Measurements from ENCODE around the gene ZNF580. TPM values are rescaled to one million over a fixed set of nuclear protein-coding genes. Genes with fewer than 3 reads are reported as not detected.

ZNF580 gene
- total RNA-seq, 2 donors from 2014 or later, result 46.1 to 47.8 TPM

DNA sequence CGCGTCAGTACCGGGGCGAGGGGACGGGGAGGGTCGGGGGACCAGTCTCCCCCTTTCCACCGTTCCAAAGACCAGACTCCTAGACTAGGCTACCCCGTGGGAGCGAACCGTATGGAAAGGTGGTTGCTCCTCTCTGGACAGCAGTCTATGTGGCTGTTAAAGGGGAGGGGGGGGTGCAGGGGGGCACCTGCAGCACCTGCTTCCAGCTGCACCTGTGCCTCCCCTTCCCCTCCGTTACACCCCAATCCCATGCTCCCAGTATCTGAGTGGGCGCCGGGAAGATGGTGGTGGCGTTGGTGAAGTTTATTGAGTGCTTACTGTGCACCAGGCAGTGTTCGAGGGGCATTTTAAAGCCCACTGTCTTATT is 40.2 kb upstream of the ZNF580 start:
- peaks cover 8 to 17% of the 10 kb centered on the region in 2 donors for H3K36me3 Mint-ChIP-seq (ENCODE audit: insufficient read depth in 2 of 2)
- ATAC-seq (replicated peaks in 1 of 2) (no peak), DNase-seq (no peak)
- H3K9me3 Mint-ChIP-seq, result peaks cover 0 to 1% of the 10 kb centered on the region in 2 donors
- H3K27me3 Mint-ChIP-seq (ENCODE audit: low read depth), result no peaks in the 10 kb centered on the region
- H3K4me1 Mint-ChIP-seq (ENCODE audit: low read depth), result peaks cover 40% of the 10 kb centered on the region
- H3K4me3 Mint-ChIP-seq, result peak overlapping the region; percentile 89 to 97
- H3K27ac Mint-ChIP-seq, result peak overlapping the region; percentile 97

DNA sequence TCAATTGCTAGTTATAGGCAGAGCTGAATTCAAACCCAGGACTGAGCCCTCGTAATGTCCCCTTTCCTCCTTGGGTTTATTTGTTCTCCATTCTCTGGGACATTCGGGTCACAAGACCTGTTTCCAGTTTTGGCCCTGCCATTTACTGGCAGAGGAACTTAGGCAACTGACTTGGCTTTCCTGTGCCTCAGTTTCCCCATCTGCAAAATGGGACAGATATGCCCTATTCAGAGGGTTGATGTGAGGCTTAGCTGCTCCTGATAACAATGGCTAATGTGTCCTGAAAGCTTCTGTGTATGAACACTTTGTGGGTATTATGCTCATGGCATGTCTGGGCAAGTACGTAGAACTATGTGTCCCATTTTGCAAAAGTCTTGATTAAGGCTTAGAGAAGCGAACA is 39.7 kb upstream of the ZNF580 start:
- peaks cover 9 to 18% of the 10 kb centered on the region in 2 donors for H3K36me3 Mint-ChIP-seq (ENCODE audit: insufficient read depth in 2 of 2)
- peak overlapping the region; percentile 97 for H3K27ac Mint-ChIP-seq
- ATAC-seq (replicated peaks in 1 of 2) (no peak), DNase-seq (no peak)
- H3K27me3 Mint-ChIP-seq (ENCODE audit: low read depth), result no peaks in the 10 kb centered on the region
- H3K9me3 Mint-ChIP-seq, result no peaks in the 10 kb centered on the region
- peak overlapping the region; percentile 89 to 97 for H3K4me3 Mint-ChIP-seq
- H3K4me1 Mint-ChIP-seq (ENCODE audit: low read depth), result peaks cover 43% of the 10 kb centered on the region

- Mint-ChIP-seq H3K4me3 (peak overlapping the region in 1 of 2 donors; percentile 89), H3K27me3 (ENCODE audit: low read depth) (no peaks in the 10 kb centered on the region), H3K36me3 (ENCODE audit: insufficient read depth in 2 of 2) (peaks cover 9 to 13% of the 10 kb centered on the region in 2 donors), H3K27ac (no peak overlapping the region), H3K4me1 (ENCODE audit: low read depth) (peaks cover 55% of the 10 kb centered on the region), H3K9me3 (no peaks in the 10 kb centered on the region)
- DNase-seq (no peak), ATAC-seq (replicated peaks in 1 of 2) (no peak)
Measured at GRCh38 chr19:55602104-55603001, 38.4 kb upstream of the ZNF580 start.

GRCh38 chr19:55603115-55603514 is 37.7 kb upstream of the ZNF580 start:
- Mint-ChIP-seq H3K4me1 (ENCODE audit: low read depth) (peaks cover 60% of the 10 kb centered on the region), H3K27ac (no peak overlapping the region), H3K27me3 (ENCODE audit: low read depth) (no peaks in the 10 kb centered on the region), H3K9me3 (no peaks in the 10 kb centered on the region), H3K4me3 (peak overlapping the region; percentile 50 to 86), H3K36me3 (ENCODE audit: insufficient read depth in 2 of 2) (peaks cover 11 to 13% of the 10 kb centered on the region in 2 donors)
- ATAC-seq (replicated peaks in 1 of 2) (no peak), DNase-seq (no peak)

- no peak for DNase-seq
- H3K4me3 Mint-ChIP-seq, result peak overlapping the region; percentile 50 to 86
- no peaks in the 10 kb centered on the region for H3K9me3 Mint-ChIP-seq
- no peak for ATAC-seq (replicated peaks in 1 of 2)
- no peaks in the 10 kb centered on the region for H3K27me3 Mint-ChIP-seq (ENCODE audit: low read depth)
- H3K27ac Mint-ChIP-seq, result no peak overlapping the region
- peaks cover 55% of the 10 kb centered on the region for H3K4me1 Mint-ChIP-seq (ENCODE audit: low read depth)
- peaks cover 11 to 16% of the 10 kb centered on the region in 2 donors for H3K36me3 Mint-ChIP-seq (ENCODE audit: insufficient read depth in 2 of 2)
Measured at GRCh38 chr19:55603581-55604292, 37.1 kb upstream of the ZNF580 start.

GRCh38 chr19:55605207-55605636 is 35.6 kb upstream of the ZNF580 start:
- Mint-ChIP-seq H3K4me1 (ENCODE audit: low read depth) (peaks cover 51% of the 10 kb centered on the region), H3K4me3 (peak overlapping the region; percentile 86), H3K36me3 (ENCODE audit: insufficient read depth in 2 of 2) (peaks cover 14 to 16% of the 10 kb centered on the region in 2 donors), H3K27ac (peak overlapping the region; percentile 79), H3K9me3 (no peaks in the 10 kb centered on the region), H3K27me3 (ENCODE audit: low read depth) (no peaks in the 10 kb centered on the region)
- DNase-seq, result peak; percentile 99 to 100
- peak; percentile 82 to 85 for ATAC-seq (replicated peaks in 1 of 2)

- Mint-ChIP-seq H3K9me3 (no peaks in the 10 kb centered on the region), H3K4me3 (peak within 1 kb of the TSS; percentile 96), H3K27me3 (ENCODE audit: low read depth) (no peaks in the 10 kb centered on the region), H3K27ac (peak within 1 kb of the TSS; percentile 92), H3K36me3 (ENCODE audit: insufficient read depth in 2 of 2) (peaks cover 16 to 17% of the 10 kb centered on the region in 2 donors), H3K4me1 (ENCODE audit: low read depth) (peaks cover 51% of the 10 kb centered on the region)
- ATAC-seq (replicated peaks in 1 of 2), result peak; percentile 34 to 48
- peak; percentile 77 to 81 for DNase-seq
Measured at GRCh38 chr19:55605637-55606470, 34.9 kb upstream of the ZNF580 start, which contains the start of gene ZNF865. Gene ZNF865, plus strand, starts transcription at chr19:55605647. Its CDS starts 7,972 bp downstream, at chr19:55613619.

- DNase-seq (no peak), ATAC-seq (replicated peaks in 1 of 2) (no peak)
- peak overlapping the region; percentile 92 for H3K27ac Mint-ChIP-seq
- H3K4me3 Mint-ChIP-seq, result peak overlapping the region; percentile 96
- H3K36me3 Mint-ChIP-seq (ENCODE audit: insufficient read depth in 2 of 2), result peaks cover 14 to 16% of the 10 kb centered on the region in 2 donors
- H3K9me3 Mint-ChIP-seq, result no peaks in the 10 kb centered on the region
- H3K27me3 Mint-ChIP-seq (ENCODE audit: low read depth), result no peaks in the 10 kb centered on the region
- peaks cover 50% of the 10 kb centered on the region for H3K4me1 Mint-ChIP-seq (ENCODE audit: low read depth)
Measured at GRCh38 chr19:55606471-55606787, 34.4 kb upstream of the ZNF580 start.

GRCh38 chr19:55606817-55607216 is 34.0 kb upstream of the ZNF580 start:
- H3K27ac Mint-ChIP-seq, result peak overlapping the region; percentile 92
- H3K9me3 Mint-ChIP-seq, result no peaks in the 10 kb centered on the region
- H3K4me3 Mint-ChIP-seq, result peak overlapping the region; percentile 96
- H3K4me1 Mint-ChIP-seq (ENCODE audit: low read depth), result peaks cover 50% of the 10 kb centered on the region
- ATAC-seq (replicated peaks in 1 of 2) (no peak), DNase-seq (no peak)
- peaks cover 14 to 16% of the 10 kb centered on the region in 2 donors for H3K36me3 Mint-ChIP-seq (ENCODE audit: insufficient read depth in 2 of 2)
- H3K27me3 Mint-ChIP-seq (ENCODE audit: low read depth), result no peaks in the 10 kb centered on the region

DNA sequence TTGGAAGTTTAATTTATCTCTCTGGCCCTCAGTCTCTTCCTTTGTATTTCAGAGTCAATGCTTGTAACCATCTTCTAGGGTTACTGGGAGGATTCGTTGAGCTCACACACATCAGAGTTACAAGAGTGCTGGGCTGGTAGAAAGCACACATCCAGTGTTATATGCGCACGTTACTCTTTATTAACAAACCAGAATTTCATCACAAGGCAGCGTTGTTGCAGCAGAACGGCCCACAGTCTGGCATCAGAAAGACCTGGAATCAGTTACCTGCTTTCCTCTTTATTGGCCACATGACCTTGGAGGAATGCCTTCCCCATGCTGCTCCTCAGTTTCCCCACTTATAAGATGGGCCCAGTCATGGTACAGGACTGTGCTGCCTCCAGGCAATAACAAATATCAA is 31.5 kb upstream of the ZNF580 start:
- no peak overlapping the region for H3K4me3 Mint-ChIP-seq
- peaks cover 15 to 16% of the 10 kb centered on the region in 2 donors for H3K36me3 Mint-ChIP-seq (ENCODE audit: insufficient read depth in 2 of 2)
- H3K9me3 Mint-ChIP-seq, result no peaks in the 10 kb centered on the region
- H3K27me3 Mint-ChIP-seq (ENCODE audit: low read depth), result no peaks in the 10 kb centered on the region
- no peak for ATAC-seq (replicated peaks in 1 of 2)
- no peak for DNase-seq
- no peak overlapping the region for H3K27ac Mint-ChIP-seq
- peaks cover 42% of the 10 kb centered on the region for H3K4me1 Mint-ChIP-seq (ENCODE audit: low read depth)

DNA sequence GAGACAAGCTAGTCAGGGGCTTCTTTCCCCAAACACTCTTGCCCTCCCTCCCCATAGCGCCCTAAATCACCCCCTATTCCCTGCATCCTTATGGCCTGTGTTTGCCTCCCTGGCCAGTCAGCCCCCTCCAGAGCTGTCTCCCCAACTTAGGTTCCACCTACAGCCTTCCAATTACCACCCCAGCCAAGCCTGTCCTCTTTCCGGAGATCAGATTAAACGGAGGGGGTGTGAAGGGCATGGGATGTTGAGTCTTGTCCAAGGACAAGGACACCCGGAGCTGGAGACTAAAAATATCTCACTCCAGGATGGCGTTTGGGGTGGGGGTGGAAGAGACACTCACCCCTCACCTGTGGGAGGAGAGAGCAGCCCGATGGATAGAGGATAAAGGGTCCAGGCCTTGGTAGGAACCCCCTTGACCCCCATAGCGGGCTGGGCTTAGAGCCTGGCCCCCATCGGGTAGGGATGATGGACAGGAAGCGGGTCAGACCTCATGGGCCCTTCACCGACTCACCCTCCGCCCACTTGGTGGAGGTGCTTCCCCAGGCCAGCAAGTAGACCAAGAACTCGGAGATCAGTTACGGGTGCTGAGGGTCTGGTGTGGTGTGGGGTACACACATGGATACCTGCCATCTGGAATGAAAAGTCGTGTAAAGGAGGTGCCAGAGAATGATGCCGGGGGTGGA is 29.4 kb upstream of the ZNF580 start:
- peaks cover 28% of the 10 kb centered on the region for H3K4me1 Mint-ChIP-seq (ENCODE audit: low read depth)
- ATAC-seq (replicated peaks in 1 of 2) (no peak), DNase-seq (no peak)
- peak overlapping the region; percentile 9 for H3K27ac Mint-ChIP-seq
- no peak overlapping the region for H3K4me3 Mint-ChIP-seq
- H3K36me3 Mint-ChIP-seq (ENCODE audit: insufficient read depth in 2 of 2), result peaks cover 10 to 12% of the 10 kb centered on the region in 2 donors
- H3K27me3 Mint-ChIP-seq (ENCODE audit: low read depth), result no peaks in the 10 kb centered on the region
- no peaks in the 10 kb centered on the region for H3K9me3 Mint-ChIP-seq

GRCh38 chr19:55611983-55612645 is 28.7 kb upstream of the ZNF580 start:
- DNase-seq (no peak), ATAC-seq (replicated peaks in 1 of 2) (no peak)
- H3K27me3 Mint-ChIP-seq (ENCODE audit: low read depth), result no peaks in the 10 kb centered on the region
- peaks cover 21% of the 10 kb centered on the region for H3K4me1 Mint-ChIP-seq (ENCODE audit: low read depth)
- H3K27ac Mint-ChIP-seq, result peak overlapping the region; percentile 89
- no peak overlapping the region for H3K4me3 Mint-ChIP-seq
- H3K9me3 Mint-ChIP-seq, result no peaks in the 10 kb centered on the region
- peaks cover 6 to 12% of the 10 kb centered on the region in 2 donors for H3K36me3 Mint-ChIP-seq (ENCODE audit: insufficient read depth in 2 of 2)
